Measurements from ENCODE around the gene DLGAP1.

DNA sequence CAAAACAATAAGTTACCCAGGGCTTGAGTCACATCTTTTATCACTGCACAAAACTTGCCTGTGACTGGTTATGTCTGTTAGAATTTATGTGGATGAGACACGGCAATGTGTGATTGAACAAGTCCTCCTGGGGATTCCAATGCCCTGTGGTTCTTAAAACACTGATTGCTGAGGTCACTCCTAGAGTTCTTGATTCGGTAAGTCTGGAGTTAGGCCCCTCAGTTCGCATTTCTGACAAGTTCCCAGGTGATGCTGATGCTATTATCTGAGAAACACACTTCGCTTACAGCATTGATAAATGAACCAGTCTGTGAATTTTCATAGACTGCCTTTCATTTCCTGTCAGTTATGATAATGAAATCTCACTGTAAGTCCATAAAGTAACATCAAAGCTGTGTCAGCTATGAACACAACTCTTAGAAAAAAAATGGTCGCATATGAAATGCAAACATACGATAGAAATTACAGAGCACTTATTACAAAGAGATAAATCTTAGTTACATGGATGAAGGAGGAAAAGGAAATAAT, 214.0 kb downstream of the DLGAP1 start:
- no peak for TF ChIP-seq CTCF (conservative IDR thresholded peaks at IDR 0.05; ENCODE audit: low read depth in 2 of 2)
- no peak for TF ChIP-seq POLR2AphosphoS5 (IDR thresholded peaks at IDR 0.05; ENCODE audit: low read depth)
- no peak for TF ChIP-seq STAT1 (IDR thresholded peaks at IDR 0.05; ENCODE audit: unreplicated experiment)
- no peak for TF ChIP-seq REST (IDR thresholded peaks at IDR 0.05; ENCODE audit: unreplicated experiment)
- TF ChIP-seq NANOG (IDR thresholded peaks at IDR 0.05; ENCODE audit: borderline replicate concordance): no peak
- no peak for TF ChIP-seq EZH2 (IDR thresholded peaks at IDR 0.05; ENCODE audit: low read depth, unreplicated experiment)
- TF ChIP-seq EZH2phosphoT487 (IDR thresholded peaks at IDR 0.05; ENCODE audit: unreplicated experiment): no peak
- TF ChIP-seq, protein P1, sequence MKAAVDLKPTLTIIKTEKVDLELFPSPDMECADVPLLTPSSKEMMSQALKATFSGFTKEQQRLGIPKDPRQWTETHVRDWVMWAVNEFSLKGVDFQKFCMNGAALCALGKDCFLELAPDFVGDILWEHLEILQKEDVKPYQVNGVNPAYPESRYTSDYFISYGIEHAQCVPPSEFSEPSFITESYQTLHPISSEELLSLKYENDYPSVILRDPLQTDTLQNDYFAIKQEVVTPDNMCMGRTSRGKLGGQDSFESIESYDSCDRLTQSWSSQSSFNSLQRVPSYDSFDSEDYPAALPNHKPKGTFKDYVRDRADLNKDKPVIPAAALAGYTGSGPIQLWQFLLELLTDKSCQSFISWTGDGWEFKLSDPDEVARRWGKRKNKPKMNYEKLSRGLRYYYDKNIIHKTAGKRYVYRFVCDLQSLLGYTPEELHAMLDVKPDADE (IDR thresholded peaks at IDR 0.05): no peak
- TF ChIP-seq JUNB (IDR thresholded peaks at IDR 0.05; ENCODE audit: unreplicated experiment): no peak
- no peak for TF ChIP-seq CREB1 (CRISPR knock-in tag; IDR thresholded peaks at IDR 0.05; ENCODE audit: low read depth)
- TF ChIP-seq ZNF114 (CRISPR knock-in tag; IDR thresholded peaks at IDR 0.05): no peak

Data from GM23338 (cell line).